ENCODE results near the gene LYPLA2. TPM values are rescaled to one million over a fixed set of nuclear protein-coding genes. Genes with fewer than 3 reads are reported as not detected.

LYPLA2 gene
- total and polyA plus RNA-seq, 2 donors (not counting 3 experiments of a cell fraction or from before 2014, with no cell fraction given) = 110 to 137 TPM

DNA sequence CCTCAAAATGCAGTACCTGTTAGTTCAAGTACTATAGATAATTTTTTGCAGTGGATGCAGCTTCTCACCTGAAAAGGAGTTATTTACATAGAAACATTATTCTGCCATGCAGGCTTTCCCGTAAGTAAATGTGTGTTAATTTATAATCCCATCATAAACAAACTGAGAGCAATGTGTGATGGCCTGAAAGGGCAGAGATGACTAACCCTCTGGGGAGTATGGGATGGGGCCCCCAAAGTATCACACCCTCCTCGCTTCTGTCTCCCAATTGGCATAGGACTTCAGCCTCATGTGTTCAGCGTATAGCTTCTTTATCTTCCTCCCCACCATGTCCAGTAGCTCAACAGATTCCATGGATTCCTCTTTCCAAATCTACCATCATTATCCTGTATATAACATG, 26.7 kb downstream of the LYPLA2 start:
- Histone ChIP-seq H2AFZ (ENCODE audit: low read depth, low read length) (no peak overlapping the region), H3K9ac (replicated peaks; ENCODE audit: extremely low read depth, insufficient read depth, low read length) (no peak overlapping the region), H3K9me1 (replicated peaks; ENCODE audit: control insufficient read depth, extremely low read depth, insufficient read depth, low read length) (no peaks in the 10 kb centered on the region), H3K79me2 (ENCODE audit: control insufficient read depth, insufficient read depth, low read length) (no peaks in the 10 kb centered on the region), H3K4me2 (ENCODE audit: insufficient read depth, low read length) (no peak overlapping the region), H4K20me1 (replicated peaks; ENCODE audit: control insufficient read depth, extremely low read depth, insufficient read depth, low read length) (no peaks in the 10 kb centered on the region), H3K4me1 (ENCODE audit: control insufficient read depth, extremely low read depth, insufficient read depth, low read length) (no peaks in the 10 kb centered on the region), H3K4me3 (replicated peaks in 1 of 3; ENCODE audit: insufficient read depth in 1 of 3, low read depth in 1 of 3, low read length in 3 of 3) (no peak overlapping the region), H3K27ac (ENCODE audit: insufficient read depth, low read depth, low read length) (no peak overlapping the region), H3K9me3 (replicated peaks; ENCODE audit: control insufficient read depth, insufficient read depth, low read length) (no peaks in the 10 kb centered on the region), H3K27me3 (ENCODE audit: control insufficient read depth in 2 of 2, insufficient read depth in 2 of 2, low read length in 2 of 2) (no peaks in the 10 kb centered on the region), H3K36me3 (ENCODE audit: control insufficient read depth in 2 of 2, extremely low read depth in 1 of 2, insufficient read depth in 2 of 2, low read length in 2 of 2) (peaks cover 0 to 19% of the 10 kb centered on the region in 2 experiments)
- POLR2A ChIA-PET = no interaction called here
- DNase-seq (ENCODE audit: low read depth, low spot score) = no peak
- BruUV-seq (replicated peaks) = no TSS peak
- TF ChIP-seq, protein P1, sequence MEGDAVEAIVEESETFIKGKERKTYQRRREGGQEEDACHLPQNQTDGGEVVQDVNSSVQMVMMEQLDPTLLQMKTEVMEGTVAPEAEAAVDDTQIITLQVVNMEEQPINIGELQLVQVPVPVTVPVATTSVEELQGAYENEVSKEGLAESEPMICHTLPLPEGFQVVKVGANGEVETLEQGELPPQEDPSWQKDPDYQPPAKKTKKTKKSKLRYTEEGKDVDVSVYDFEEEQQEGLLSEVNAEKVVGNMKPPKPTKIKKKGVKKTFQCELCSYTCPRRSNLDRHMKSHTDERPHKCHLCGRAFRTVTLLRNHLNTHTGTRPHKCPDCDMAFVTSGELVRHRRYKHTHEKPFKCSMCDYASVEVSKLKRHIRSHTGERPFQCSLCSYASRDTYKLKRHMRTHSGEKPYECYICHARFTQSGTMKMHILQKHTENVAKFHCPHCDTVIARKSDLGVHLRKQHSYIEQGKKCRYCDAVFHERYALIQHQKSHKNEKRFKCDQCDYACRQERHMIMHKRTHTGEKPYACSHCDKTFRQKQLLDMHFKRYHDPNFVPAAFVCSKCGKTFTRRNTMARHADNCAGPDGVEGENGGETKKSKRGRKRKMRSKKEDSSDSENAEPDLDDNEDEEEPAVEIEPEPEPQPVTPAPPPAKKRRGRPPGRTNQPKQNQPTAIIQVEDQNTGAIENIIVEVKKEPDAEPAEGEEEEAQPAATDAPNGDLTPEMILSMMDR (IDR thresholded peaks at IDR 0.05; ENCODE audit: extremely low read depth in 1 of 2, insufficient read depth in 1 of 2, low read depth in 1 of 2, low read length in 2 of 2) = no peak
- TF ChIP-seq GATA2 (IDR thresholded peaks at IDR 0.05; ENCODE audit: insufficient read depth, insufficient read length, low read depth, low read length) = no peak
- TF ChIP-seq, protein P2, sequence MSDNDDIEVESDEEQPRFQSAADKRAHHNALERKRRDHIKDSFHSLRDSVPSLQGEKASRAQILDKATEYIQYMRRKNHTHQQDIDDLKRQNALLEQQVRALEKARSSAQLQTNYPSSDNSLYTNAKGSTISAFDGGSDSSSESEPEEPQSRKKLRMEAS (IDR thresholded peaks at IDR 0.05; ENCODE audit: insufficient read depth, insufficient read length) = no peak
- TF ChIP-seq MYC (IDR thresholded peaks at IDR 0.05; ENCODE audit: low read depth, low read length) = no peak
- TF ChIP-seq POLR2A (IDR thresholded peaks at IDR 0.05; ENCODE audit: low read depth, low read length) = no peak
- TF ChIP-seq EZH2 (IDR thresholded peaks at IDR 0.05; ENCODE audit: borderline replicate concordance, low read depth, low read length, severe bottlenecking) = no peak
- no peak for TF ChIP-seq FOS (IDR thresholded peaks at IDR 0.05; ENCODE audit: borderline replicate concordance, insufficient read depth, low read length)
- no peak for TF ChIP-seq JUN (IDR thresholded peaks at IDR 0.05; ENCODE audit: borderline replicate concordance, insufficient read depth, insufficient read length, low read depth)
- TF ChIP-seq POLR2AphosphoS5 (IDR thresholded peaks at IDR 0.05; ENCODE audit: insufficient read depth, low read depth, low read length) = no peak
- dilution Hi-C loops (cut with MboI; ENCODE audit: extremely low pct_ligation_motif_present, low sequenced_read_pairs) = no loop called here
- no peak for FAIRE-seq
- intact Hi-C loops (cut with micrococcal nuclease) = no loop called here
- CTCF ChIA-PET = interaction anchor here (2.2 kb wide), 1 partner anchor 211 kb away, joined by 5 read pairs; no protein-coding TSS in a partner anchor
